CD4-positive, alpha-beta T cell treated with Interleukin-15 for 1 hour (primary cell): ENCODE results near the gene PNPO.
A peak's percentile ranks its signal among the peaks of the same experiment; 100 is the strongest.

Experiments used
- DNase-seq: peaks from one replicate; pipeline ENCODE4 v3.0.0-alpha.2; 2020

Gene PNPO

GRCh38 chr17:47952171-47953021, 11.0 kb downstream of the PNPO start:
- no peak for DNase-seq

DNA sequence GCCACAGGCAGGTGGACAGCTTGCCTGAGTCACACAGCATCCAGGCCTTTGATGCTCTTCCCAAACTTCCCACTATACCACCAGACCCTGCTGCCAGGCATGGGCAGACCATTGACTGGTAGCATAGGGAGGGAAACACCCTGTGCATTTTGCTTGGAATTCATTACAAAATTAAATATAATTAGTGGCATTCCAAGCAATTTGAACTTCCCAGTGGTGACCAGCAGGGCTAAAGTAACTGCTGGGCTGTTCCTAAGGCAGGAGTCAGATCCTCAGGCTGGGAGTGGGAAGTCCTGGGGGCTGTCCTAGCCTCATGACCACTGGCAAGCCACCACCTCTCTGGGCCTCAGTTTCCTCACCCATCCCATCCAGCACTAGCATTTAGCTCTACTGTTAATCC, 12.5 kb downstream of the PNPO start:
- no peak for DNase-seq

DNA sequence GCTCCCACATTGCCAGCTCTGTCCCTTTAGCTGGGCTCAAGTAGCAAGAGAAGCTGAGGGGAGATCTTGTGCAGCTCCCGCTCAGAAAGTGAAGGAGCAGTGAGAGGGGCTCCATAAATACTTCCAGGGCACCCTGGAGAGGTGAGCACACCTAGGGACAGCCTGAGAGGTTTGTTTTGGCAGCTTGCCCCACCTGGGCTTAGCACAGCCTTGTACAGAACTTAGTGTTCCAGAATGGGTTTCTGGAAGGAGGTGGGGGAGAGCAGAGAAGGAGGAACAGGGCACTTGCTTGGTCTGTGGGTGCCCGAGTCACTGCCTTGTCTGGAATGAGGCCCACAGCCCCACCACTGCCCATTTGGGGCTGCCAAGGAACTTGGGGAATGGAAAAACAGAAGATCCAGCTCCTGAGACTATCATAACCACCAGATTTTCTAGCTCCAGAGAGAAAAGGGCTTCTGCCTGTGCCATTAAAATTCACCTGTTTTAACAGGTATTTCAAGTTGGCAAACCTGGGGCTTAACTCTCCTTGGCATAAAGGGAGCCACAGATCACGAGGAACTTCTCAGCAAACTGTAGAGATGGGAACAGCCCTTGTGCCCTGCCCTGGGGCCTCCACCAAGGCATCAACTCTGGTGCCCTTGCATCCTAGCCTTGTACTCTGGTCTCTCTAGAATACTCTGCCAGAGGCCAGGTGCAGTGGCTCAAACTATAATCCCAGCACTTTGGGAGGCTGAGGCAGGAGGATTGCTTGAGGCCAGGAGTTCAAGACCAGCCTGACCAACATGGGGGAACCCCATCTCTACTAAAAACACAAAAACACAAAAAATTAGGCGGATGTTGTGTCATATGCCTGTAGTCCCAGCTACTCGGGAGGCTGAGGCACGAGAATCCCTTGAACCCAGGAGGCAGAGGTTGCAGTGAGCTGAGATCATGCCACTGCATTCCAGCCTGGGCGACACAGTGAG, 14.4 kb downstream of the PNPO start:
- no peak for DNase-seq

DNA sequence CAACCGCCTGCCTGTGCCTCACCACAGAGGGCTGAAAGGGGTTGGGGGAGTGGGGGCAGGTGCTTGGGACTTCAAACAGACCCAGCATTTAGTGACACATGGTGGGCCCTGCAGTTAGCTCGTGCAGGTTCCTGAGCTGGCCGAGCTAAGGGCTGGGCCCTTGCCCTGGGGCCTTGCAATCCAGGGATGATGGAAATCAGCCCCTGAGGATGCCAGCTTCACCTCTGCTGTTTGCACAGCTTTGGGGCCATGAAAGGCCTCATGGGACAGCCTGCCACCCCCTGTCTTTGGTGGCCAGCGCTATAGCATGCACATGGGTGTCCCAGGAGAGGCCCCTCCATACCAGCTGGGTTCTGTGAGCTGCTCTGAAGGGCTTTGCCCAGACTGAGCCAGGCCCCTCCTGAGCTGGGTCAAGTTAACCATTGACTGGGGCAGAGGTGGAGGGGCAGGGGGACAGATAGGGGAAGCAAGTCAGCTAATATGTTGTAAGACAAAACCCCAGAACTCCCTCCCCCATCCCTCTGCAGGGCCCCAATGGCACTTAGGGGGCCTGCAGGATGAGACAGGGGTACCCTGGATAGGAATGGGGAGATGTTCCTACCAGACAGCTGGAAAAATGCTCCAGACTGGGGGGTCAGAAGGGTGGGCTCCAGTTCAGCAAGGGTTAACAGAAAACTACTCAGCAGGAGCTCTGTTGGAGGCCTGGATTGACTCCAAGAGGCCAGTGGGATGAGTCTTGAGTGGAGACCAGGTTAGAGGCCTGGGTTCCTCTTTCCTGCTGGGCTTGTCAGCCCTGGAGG, 15.6 kb downstream of the PNPO start:
- no peak for DNase-seq

DNA sequence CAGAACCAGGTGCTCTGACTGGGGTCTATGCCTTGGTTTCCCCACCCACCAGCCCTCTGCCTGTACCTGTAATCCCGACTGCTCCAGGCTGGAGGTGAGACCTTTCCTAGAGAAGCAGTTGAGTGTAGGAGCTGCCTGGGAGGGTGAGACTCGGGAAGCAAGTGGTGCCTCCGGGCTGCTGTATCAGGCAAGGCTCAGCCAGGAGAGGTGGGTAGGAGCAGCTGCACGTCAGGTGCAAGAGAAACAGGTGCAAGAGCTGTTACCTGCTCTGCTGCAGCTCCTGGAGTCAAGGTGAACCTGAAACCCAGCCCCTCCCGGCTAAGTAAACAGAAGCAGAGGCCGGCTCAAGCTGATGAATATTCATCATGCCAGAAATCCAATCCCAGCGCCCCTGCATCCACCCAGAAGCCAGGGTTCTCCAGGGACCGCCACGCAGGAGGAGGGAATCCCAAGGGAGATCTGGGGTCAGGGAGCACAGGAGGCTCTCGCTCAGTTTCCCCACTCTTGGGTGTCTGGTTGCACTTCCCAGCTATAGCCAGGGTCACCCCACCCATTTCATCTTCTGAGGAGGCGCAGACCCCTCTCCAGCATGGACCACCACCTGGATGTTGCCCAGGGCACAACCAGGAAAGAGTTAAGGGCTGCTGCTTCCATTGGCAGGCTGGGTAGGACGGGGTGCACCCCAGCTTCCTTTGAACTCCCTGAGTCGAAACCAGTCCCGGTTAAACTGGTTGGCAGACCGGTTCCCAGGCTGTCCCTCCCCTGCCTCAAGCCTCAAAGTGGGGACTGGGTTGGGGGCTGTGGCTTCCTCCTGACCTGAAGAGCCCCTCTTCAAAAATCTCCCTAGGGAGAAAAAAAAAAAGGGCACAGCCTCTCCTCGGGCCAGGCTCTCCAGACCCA, 16.5 kb downstream of the PNPO start, which contains the start of gene PRR15L:
PRR15L (minus strand) TSS at position 293 of the 900 bp plus-strand sequence. CDS start 4,649 bp downstream, outside the sequence.
- no peak for DNase-seq

- DNase-seq, result no peak
These were observed 18.7 kb downstream of the PNPO start for GRCh38 chr17:47959825-47960655.

DNA sequence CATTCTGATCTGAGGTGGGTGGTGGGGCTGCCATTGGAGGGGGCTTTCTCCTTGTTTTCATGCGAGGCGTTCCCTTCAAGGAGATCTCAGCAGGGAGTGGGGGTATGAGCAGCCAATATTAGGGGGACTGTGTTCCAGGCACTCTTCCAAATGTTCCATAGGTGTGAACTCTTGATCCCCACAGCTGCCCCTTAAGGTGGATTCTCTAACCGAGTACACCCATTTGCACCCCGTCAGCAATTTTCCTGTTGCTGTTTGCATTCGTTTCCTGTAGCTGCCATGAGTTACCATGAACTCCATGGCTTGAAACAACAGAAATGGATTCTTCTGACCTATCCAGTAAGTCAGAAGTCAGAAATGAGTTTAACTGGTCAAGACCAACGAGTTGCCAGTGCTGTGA, 20.0 kb downstream of the PNPO start:
- DNase-seq, result no peak

- no peak for DNase-seq
These were observed 21.5 kb downstream of the PNPO start for GRCh38 chr17:47962901-47963300.

DNA sequence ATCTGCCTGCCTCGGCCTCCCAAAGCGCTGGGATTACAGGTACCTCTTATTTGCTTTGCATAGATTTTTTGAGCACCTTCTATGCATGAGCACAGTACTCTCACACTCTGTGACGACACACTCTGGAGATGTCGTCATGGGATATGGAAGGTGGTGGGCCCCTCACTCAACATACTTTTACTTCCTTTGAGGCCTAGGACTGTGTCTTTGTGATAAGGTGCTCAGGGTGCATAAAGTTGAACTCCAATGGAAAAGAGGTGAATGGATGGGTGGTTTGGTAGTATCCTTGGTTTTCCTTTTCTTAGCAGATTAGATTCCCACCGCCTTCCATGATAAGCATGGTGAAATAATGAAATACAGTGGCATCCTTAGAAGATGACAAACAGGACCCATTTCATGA, 23.5 kb downstream of the PNPO start:
- no peak for DNase-seq

DNA sequence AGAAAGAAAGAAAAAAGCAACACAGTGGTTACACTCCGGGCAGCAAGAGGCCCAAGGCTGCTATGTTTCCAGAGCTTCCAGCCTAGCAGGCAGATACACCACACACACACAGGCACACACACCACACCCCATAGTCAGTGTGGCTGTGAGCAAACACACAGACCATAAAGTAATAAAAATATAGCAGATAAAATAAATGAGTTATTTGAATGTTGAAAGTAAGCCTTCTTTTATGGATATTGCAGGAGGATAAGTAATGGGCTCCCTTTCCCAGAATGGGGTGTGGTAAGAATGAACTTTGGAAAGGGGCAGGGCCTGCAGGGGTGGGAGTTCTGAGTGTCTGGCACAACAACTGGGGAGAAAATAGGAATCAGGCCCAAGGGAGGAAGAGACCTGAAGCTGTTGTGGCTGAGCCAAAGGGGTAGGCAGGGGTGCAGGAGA, 24.7 kb downstream of the PNPO start:
- DNase-seq, result no peak

DNA sequence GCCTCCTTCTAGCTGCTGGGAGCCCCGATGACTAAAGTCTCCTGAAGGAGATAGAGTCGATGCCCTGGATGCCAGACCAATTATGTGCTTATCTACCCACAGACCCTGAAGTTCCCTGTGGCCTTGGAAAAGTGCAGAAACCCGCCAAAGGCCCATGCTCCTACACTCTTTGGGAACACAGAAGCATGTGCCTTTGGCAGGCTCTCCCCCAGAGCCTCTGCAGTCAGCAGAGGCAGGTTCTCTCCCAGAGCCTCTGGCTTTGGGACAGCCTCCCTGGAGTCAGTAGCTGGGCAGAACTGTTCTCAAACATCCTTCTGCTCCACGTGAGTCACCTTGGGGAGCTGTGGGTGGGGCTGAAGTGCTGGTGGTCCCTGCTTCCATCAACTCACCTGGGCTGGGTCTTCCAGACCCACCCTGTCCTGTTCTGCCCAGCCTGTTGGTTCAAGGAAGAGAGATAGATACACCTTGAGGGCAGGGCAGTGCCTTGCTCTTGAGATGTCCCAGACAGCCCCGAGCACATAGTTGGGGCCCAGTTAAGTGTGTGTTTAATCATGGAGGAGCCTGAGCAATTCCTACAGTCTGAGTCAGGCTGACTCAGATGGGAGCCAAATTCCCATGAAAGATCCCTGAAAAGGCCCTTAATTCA, 26.4 kb downstream of the PNPO start:
- no peak for DNase-seq

GRCh38 chr17:47968836-47969235, 27.5 kb downstream of the PNPO start:
- no peak for DNase-seq

GRCh38 chr17:47969930-47970724, 28.8 kb downstream of the PNPO start:
- DNase-seq, result no peak

DNA sequence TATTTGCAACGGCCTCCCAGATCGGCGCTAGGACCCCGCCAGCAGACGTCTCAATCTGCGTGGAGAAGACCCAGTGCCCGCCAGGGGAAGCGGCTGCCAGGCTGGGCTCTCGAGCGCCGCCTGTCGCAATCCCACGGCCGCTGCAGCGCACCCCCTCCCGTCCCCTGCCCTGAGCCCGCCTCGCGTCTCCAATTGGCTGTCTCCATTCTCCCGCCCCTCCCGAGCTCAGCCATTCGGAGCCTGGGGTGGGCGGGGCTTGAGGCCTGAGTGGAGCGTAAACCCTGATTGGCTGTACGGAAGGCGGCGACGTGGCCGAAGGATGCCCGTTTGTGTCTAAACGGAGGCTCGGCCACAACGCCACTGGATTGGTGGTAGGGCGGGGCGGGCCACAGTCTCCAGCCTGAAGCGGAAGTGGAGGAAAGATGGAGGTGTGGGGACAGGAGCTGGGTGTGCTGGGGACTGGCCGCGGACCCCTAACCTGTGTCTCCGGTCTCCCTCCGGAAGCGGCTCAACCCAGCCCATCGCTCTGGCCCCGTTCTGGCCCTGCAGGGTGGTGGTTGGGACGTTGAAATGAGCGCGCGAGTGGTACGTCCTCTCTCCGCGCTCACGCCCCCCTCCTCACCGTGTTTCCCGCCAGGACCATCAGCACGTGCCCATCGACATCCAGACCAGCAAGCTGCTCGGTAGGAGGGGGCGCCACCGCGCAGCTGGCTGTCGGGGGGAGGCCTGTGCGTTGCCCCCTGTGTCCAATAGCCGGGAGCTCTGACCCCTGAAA, 29.5 kb downstream of the PNPO start, which contains the start of gene CDK5RAP3:
CDK5RAP3 (plus strand) TSS at position 389 of the 775 bp plus-strand sequence; CDS start at position 423, 34 bp downstream.
- peak; percentile 99 for DNase-seq

DNA sequence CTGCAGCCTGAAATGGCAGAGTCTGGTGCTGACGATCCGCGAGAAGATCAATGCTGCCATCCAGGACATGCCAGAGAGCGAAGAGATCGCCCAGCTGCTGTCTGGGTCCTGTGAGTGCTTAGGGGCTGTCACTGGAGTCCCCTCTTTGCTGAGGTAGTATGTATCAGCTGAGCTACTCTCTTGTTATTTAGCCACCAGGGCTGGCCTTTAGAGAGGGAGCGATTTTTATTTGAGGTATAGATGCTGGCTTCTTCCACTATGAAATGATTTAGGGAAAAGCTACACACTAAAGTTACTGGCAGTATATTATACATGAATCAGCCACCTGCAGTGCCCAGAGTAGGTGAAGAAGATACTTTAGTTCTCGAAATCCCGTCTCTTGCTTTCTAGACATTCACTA, 32.2 kb downstream of the PNPO start:
- DNase-seq, result no peak

DNA sequence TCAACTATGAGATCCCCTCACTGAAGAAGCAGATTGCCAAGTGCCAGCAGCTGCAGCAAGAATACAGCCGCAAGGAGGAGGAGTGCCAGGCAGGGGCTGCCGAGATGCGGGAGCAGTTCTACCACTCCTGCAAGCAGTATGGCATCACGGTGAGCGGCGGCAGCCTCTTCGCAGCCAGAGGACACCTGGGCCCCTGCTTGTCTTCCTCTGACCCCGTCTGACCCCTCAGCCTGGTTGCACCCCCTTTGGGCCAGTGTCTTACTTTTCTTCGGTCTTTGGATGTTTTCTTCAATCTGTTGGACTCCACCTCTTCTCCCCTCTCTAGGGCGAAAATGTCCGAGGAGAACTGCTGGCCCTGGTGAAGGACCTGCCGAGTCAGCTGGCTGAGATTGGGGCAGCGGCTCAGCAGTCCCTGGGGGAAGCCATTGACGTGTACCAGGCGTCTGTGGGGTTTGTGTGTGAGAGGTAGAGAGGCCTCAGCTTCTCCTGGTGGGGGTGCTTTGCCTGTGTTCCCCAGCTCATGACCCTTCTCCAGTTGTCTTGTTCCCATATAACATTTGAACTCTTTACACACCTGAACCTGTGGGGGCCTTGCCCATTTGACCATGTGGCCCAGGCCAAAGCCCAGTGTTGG, 33.9 kb downstream of the PNPO start:
- DNase-seq, result no peak

DNA sequence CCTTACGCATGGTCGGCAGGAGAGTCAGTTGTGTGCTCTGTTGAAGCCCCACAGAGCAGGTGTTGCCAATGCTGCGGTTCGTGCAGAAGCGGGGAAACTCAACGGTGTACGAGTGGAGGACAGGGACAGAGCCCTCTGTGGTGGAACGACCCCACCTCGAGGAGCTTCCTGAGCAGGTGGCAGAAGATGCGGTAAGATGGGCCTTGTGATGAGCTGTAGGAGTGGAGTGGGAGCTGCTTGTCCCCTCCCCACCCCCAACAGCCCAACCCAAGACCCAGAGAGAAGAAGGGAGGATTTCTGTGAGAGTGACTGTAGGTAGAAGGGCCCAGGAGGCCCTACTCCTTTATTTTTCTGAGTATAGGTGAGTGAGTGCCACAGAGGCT, 34.4 kb downstream of the PNPO start:
- DNase-seq, result no peak

DNA sequence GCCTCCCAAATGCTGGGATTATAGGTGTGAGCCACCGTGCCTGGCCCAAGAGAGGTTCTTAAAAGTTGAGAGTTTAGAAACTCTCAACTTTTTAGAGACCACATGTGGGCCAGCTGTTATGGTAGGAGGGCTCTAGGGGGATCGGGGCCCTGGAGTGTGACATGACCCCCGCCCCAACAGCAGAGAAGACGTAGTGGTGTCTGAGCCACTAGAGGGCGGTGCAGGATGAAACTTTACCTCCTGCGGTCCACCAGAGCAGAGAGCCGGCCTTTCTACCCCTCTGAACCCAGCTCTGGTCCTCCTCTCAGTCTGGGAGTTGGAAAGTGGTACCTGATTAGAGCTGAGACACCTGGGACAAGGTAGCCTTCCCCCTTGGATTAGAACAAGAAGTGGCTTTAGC, 37.0 kb downstream of the PNPO start:
- peak; percentile 41 for DNase-seq
